Measurements from ENCODE around the gene SLC6A6. TPM values are rescaled to one million over a fixed set of nuclear protein-coding genes. Genes with fewer than 3 reads are reported as not detected.
A peak's percentile ranks its signal among the peaks of the same experiment; 100 is the strongest.

SLC6A6 gene
- total RNA-seq, 4 donors from 2014 or later, result 35.7 to 75.2 (median 56.4) TPM

GRCh38 chr3:14505803-14506500 lies 103.5 kb downstream of the SLC6A6 start:
- DNase-seq (ENCODE audit: low spot score) (no peak), ATAC-seq (ENCODE audit: low FRiP score) (no peak)

GRCh38 chr3:14506626-14507304 lies 104.4 kb downstream of the SLC6A6 start:
- TF ChIP-seq CTCF (IDR thresholded peaks at IDR 0.05), result no peak
- DNase-seq (ENCODE audit: low spot score) (no peak), ATAC-seq (ENCODE audit: low FRiP score) (no peak)

More at GRCh38 chr3:14505803-14506500, 103.5 kb downstream of the SLC6A6 start:
- no peak for TF ChIP-seq CTCF (IDR thresholded peaks at IDR 0.05)

- ATAC-seq (ENCODE audit: low FRiP score) (no peak), DNase-seq (ENCODE audit: low spot score) (no peak)
- TF ChIP-seq CTCF (IDR thresholded peaks at IDR 0.05), result no peak
Measured at GRCh38 chr3:14507305-14507741, 104.9 kb downstream of the SLC6A6 start.

GRCh38 chr3:14507757-14508504 lies 105.5 kb downstream of the SLC6A6 start:
- TF ChIP-seq CTCF (IDR thresholded peaks at IDR 0.05), result no peak
- DNase-seq (ENCODE audit: low spot score) (no peak), ATAC-seq (ENCODE audit: low FRiP score) (no peak)

GRCh38 chr3:14508505-14508819 lies 106.1 kb downstream of the SLC6A6 start:
- ATAC-seq (ENCODE audit: low FRiP score) (no peak), DNase-seq (ENCODE audit: low spot score) (no peak)
- TF ChIP-seq CTCF (IDR thresholded peaks at IDR 0.05), result no peak

GRCh38 chr3:14508966-14509795 lies 106.8 kb downstream of the SLC6A6 start:
- peak; percentile 64 for ATAC-seq (ENCODE audit: low FRiP score)
- peak in 1 of 3 donors; percentile 68 for TF ChIP-seq CTCF (IDR thresholded peaks at IDR 0.05)
- peak; percentile 79 for DNase-seq (ENCODE audit: low spot score)

Data from omental fat pad (tissue), 4 donors.